GM21423 (cell line): ENCODE results near the gene SYT13.

Source experiments
- ATAC-seq: cut with Tn5 transposase; IDR thresholded peaks from one replicate; pipeline ENCODE4 v1.9.1; 2021; ENCODE audit warnings: mild to moderate bottlenecking, moderate library complexity; ENCODE audit not compliant: unreplicated experiment

Gene SYT13

DNA sequence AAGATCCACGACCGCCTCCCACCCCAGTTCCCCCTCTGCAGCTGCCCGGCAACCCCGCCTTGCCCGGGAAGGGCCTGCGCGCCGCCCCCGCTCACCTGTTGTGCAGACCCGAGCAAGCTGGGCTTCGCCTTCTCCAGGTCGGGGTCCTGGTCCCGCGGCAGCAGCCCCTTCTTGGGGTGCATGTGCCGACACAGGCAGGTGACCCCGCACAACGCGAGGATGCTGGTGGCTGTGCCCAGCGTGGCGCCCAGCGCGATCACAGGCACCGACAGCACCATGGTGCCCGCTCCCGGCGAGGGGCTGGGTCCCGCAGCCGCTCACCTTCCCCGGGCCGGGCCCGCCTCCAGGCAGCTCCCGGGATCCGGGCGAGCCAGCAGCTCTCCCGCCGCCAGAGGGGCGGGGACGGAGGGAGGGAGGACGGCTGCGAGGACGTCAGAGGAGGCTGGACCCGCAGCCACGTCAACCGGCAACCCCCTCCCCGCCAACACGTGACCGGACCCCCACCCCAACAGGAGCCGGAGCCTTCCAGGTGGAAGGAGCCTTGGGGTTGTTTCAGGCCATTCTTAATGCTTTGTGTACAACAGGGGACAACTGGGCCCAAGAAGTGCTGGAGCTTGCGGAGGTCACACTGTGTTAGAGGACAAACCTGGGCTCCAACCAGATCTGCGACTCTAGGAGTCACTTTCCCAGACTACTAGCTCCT lies at the start of gene SYT13:
TSS of gene SYT13 (minus strand) at position 412 of the 703 bp plus-strand sequence. CDS start at position 278, 134 bp downstream.
- no peak for ATAC-seq

DNA sequence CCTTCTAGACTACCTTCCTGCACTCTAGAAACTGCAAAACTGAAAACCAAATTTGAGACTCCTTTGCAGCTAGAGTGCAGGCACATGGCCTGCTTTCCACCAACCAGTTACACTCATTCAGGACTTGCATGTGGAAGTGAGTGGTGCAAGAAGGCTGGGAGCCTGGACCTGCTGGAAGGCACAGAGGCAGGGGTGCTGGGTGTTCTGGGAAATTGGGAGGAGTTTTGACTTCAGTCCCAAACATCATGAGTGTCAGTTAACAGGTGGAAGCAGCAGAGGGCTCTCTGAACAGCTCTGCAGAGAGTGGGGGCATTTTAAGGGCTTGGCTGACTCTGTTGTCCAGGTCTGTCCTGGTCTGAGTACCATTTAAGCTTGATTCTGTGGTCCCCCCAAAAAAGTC lies 49.3 kb upstream of the SYT13 start:
- no peak for ATAC-seq

- no peak for ATAC-seq
Observed at GRCh38 chr11:45334836-45335235, 48.7 kb upstream of the SYT13 start.

GRCh38 chr11:45334410-45334809 lies 48.3 kb upstream of the SYT13 start:
- ATAC-seq = no peak

- no peak for ATAC-seq
Observed at GRCh38 chr11:45333001-45333971, 47.1 kb upstream of the SYT13 start.

DNA sequence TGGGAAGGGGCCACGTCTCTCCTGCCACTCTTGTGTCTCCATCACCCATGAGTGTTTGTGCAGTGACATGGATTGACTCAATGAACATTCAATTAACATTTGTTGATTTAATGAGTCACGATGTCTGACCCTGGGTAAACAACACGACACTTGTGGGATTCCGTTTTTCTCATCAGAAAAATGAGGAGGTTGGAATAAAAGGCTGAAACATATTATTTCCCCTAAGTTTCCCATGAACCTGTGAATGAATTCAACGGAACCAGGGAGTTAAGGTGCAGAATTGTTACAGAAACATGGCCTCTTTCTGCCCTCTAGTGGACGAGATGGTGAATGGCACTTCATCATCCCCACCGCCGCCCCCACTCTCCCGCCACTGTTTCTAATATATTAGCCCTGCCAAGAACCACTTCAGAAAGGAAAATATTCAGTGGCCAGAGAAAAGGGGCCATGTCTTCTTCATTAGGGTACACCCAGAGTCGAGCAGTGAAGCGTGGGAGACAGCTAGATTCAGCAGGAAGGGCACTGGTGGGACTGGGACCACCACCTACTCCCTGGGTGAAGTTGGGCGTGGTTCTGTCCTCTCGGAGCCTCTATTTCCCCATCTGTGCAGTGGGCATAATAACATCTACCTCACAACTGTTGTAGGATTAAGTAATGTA lies 46.3 kb upstream of the SYT13 start:
- ATAC-seq = no peak

- ATAC-seq = no peak
Observed at GRCh38 chr11:45331839-45332238, 45.7 kb upstream of the SYT13 start.

GRCh38 chr11:45328726-45329125 lies 42.6 kb upstream of the SYT13 start:
- ATAC-seq = no peak

DNA sequence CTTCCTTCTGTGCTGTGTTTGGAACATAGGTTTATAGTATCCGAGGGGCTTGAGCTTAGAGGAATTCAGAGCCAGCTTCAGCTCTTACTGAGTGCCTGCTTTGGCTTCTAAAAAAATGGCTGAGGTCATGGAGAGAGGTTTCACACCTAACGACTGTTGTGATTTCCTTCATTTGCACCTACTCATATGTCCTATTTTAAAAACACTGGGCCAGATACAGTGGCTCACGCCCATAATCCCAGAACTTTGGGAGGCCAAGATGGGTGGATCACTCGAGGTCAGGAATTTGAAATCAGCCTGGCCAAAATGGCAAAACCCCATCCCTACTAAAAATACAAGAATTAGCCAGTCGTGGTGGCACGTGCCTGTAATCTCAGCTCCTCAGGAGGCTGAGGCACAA lies 38.3 kb upstream of the SYT13 start:
- no peak for ATAC-seq

GRCh38 chr11:45323601-45324249 lies 37.6 kb upstream of the SYT13 start:
- ATAC-seq = no peak

DNA sequence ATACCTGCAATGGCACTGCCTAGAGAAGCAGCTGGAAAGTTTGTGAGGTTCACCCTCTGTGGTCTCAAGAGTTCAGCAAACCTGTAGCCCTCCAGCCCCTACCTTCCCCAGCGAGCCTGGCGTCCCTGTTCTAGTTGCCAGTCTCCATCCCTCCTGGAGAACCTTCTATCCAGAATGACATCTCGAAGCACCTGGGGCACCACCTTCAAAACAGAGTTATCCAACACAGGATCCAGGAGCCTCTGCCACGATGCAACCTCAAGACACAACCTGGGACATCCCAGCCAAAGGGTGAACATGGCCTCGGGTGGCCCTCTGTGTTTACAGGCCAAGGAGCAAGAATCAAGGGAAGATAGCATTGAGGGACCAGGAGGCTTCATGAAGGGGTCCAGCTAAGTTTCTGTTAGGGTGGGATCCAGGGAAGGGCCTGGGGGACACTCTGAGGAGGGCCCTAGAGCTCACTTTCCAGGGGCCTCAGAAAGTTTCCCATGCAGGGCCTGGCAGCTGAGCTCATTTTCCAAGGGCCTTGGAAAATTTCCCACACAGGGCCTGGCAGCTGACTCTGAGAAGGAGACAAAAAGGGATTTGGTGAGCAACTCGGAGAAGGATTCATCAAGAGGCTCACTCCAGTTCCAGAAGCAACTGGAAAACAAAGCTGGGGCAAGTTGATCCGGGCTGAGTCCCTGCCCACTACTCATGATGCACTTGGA lies 36.9 kb upstream of the SYT13 start:
- ATAC-seq = no peak

- ATAC-seq = no peak
Observed at GRCh38 chr11:45322111-45322705, 36.1 kb upstream of the SYT13 start.

GRCh38 chr11:45321669-45322068 lies 35.5 kb upstream of the SYT13 start:
- no peak for ATAC-seq

DNA sequence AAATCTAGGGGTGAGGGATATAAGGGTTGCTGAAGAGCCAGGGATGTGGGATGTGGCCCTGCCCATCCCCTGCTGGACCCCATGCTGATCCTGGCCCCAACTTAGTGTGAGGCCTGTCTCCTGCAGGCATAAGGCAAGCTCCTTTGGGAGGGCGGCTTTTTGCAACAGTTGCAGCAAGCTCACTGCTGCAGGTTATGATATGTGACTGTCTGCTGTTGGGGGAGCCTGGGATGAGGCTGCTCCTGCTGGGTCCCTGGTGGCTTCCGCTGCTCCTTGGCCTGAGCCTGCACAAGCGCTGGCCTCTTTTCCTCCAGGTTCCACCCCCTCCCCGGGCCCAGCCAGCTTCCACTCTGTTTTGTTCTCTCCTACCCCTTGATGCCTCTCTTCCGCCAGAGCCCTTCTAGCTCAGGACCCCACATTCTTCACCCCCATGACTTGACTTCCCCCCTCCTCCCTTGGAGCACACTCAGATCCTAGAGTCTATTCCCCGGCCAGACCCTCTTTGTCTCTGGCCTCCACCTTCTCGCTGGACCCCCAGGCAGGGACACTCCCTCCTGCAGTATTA lies 35.0 kb upstream of the SYT13 start:
- no peak for ATAC-seq

- ATAC-seq = no peak
Observed at GRCh38 chr11:45320371-45320770, 34.2 kb upstream of the SYT13 start.

DNA sequence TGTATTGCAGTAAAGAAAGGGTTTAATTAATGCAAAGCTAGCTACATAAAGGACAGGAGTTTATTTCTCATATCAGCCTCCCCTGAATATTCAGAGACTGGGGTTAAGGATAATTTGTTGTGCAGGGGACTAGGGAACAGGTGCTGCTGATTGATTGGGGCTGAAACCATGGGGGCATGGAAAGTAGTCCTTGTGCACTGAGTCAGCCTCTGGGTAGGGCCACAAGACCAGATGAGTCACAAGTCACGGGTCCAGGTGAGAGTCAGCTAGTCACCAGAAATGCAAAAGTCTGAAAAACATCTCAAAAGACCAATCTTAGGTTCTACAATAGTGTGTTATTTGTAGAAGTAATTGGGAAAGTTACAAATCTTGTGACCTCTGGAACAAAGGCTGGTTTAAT lies 32.9 kb upstream of the SYT13 start:
- no peak for ATAC-seq

- no peak for ATAC-seq
Observed at GRCh38 chr11:45318516-45318915, 32.4 kb upstream of the SYT13 start.

- ATAC-seq = no peak
Observed at GRCh38 chr11:45316258-45316657, 30.1 kb upstream of the SYT13 start.

- ATAC-seq = no peak
Observed at GRCh38 chr11:45314900-45315299, 28.8 kb upstream of the SYT13 start.
